ENCODE measurements around the gene EEF1G. TPM values are rescaled to one million over a fixed set of nuclear protein-coding genes. Genes with fewer than 3 reads are reported as not detected.

The EEF1G gene
- total and polyA plus RNA-seq, 2 of the 13 experiments (the other 11 are each of a cell fraction or from before 2014, with no cell fraction given): 1,787 to 2,144 TPM

- no peak for TF ChIP-seq ZBTB43 (CRISPR knock-in tag; conservative IDR thresholded peaks at IDR 0.05)
- TF ChIP-seq ZBTB40 (IDR thresholded peaks at IDR 0.05): no peak
- TF ChIP-seq ZBTB40 (CRISPR knock-in tag; IDR thresholded peaks at IDR 0.05): no peak; the same call in 1 of the 2 replicates
- TF ChIP-seq AKNA (CRISPR knock-in tag; IDR thresholded peaks at IDR 0.05; ENCODE audit: borderline replicate concordance): no peak
- TF ChIP-seq THAP11 (CRISPR knock-in tag; IDR thresholded peaks at IDR 0.05): peak; percentile 42; the same call in 1 of the 2 replicates
- TF ChIP-seq CSRNP2 (CRISPR knock-in tag; conservative IDR thresholded peaks at IDR 0.05; ENCODE audit: low read depth): no peak
- TF ChIP-seq ZNF790 (CRISPR knock-in tag; IDR thresholded peaks at IDR 0.05; ENCODE audit: borderline replicate concordance): peak; percentile 77; the same call in 1 of the 2 replicates
- peak; percentile 41; the same call in 1 of the 2 replicates for TF ChIP-seq ZNF263 (CRISPR knock-in tag; IDR thresholded peaks at IDR 0.05)
- no peak for TF ChIP-seq ZNF564 (CRISPR knock-in tag; IDR thresholded peaks at IDR 0.05)
- no peak for TF ChIP-seq ZNF567 (CRISPR knock-in tag; IDR thresholded peaks at IDR 0.05; ENCODE audit: borderline replicate concordance)
- TF ChIP-seq NR2F2 (IDR thresholded peaks at IDR 0.05; ENCODE audit: borderline replicate concordance, low read depth): 0 out of 2 replicates have a peak, but pooled peaks have one; percentile 31
These were observed 25.0 kb downstream of the EEF1G start (continued) for GRCh38 chr11:62548545-62549335.

All from HepG2 (cell line).